ENCODE data around the gene PDE6A. TPM values are rescaled to one million over a fixed set of nuclear protein-coding genes. Genes with fewer than 3 reads are reported as not detected.

Gene PDE6A
- total and polyA plus RNA-seq, 2 donors (not counting 3 experiments of a cell fraction or from before 2014, with no cell fraction given) = not detected

DNA sequence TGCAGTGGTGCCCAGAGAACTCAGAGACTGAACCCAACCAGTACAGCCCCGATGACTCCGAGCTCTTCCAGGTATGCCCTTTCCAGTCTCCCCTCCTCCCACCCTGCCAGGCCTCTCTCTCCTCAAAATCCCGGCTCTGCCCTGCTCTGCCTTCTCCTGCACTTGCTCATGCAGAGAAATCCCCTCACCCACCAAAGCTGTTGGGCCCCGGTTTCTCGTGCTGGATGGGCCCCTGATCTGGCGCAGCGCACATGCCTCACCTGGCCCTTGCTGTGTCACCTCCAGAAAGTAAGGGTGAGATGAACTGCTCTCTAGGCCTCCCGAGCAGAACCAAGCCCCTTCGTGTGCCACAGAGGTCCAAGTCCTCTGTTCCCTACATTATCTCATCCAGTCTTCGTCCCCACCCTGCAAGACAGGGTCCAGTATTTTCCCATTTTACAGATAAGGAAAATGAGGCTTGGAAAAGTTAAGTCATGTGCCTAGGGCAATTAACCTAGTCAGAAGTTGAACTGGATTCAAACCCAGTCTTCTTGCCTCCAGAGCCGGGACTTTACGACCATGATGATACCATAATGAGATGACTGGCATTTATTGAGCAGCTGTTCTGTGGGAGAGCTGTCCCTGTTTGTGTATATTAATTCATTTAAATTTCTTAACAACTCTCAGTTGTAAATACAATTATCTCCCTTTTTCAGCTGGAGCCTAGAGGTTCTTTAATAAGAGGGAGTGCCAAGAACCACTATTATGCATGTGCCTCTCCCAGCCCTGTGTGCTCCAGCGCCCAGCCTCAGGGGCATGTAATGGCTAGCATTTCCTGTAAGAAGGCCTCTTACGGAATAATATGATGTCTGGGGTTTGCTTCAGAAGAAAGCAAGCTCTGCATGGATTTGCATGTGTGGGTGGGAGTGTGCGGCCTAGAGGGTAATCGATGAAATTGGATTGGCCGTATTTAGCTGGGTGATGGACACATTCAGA is 123.8 kb downstream of the PDE6A start:
- Histone ChIP-seq H3K27ac (ENCODE audit: insufficient read depth, low read depth, low read length) (no peak overlapping the region), H3K79me2 (ENCODE audit: control insufficient read depth, insufficient read depth, low read length) (no peaks in the 10 kb centered on the region), H3K27me3 (ENCODE audit: control insufficient read depth in 2 of 2, insufficient read depth in 2 of 2, low read length in 2 of 2) (no peaks in the 10 kb centered on the region), H4K20me1 (replicated peaks; ENCODE audit: control insufficient read depth, extremely low read depth, insufficient read depth, low read length) (no peaks in the 10 kb centered on the region), H2AFZ (ENCODE audit: low read depth, low read length) (no peak overlapping the region), H3K9me3 (replicated peaks; ENCODE audit: control insufficient read depth, insufficient read depth, low read length) (no peaks in the 10 kb centered on the region), H3K4me2 (ENCODE audit: insufficient read depth, low read length) (no peak overlapping the region), H3K4me3 (replicated peaks in 1 of 3; ENCODE audit: insufficient read depth in 1 of 3, low read depth in 1 of 3, low read length in 3 of 3) (no peak overlapping the region), H3K4me1 (ENCODE audit: control insufficient read depth, extremely low read depth, insufficient read depth, low read length) (no peaks in the 10 kb centered on the region), H3K9me1 (replicated peaks; ENCODE audit: control insufficient read depth, extremely low read depth, insufficient read depth, low read length) (no peaks in the 10 kb centered on the region), H3K9ac (replicated peaks; ENCODE audit: extremely low read depth, insufficient read depth, low read length) (no peak overlapping the region), H3K36me3 (ENCODE audit: control insufficient read depth in 2 of 2, extremely low read depth in 1 of 2, insufficient read depth in 2 of 2, low read length in 2 of 2) (no peaks in the 10 kb centered on the region)
- TF ChIP-seq GATA2 (IDR thresholded peaks at IDR 0.05; ENCODE audit: insufficient read depth, insufficient read length, low read depth, low read length) = no peak
- no TSS peak for BruUV-seq (replicated peaks)
- dilution Hi-C loops (cut with MboI; ENCODE audit: extremely low pct_ligation_motif_present, low sequenced_read_pairs) = loop anchor here (10.0 kb wide), 1 partner anchor 186 kb away; no protein-coding TSS in a partner anchor
- DNase-seq (ENCODE audit: low read depth, low spot score) (no peak), FAIRE-seq (no peak)
- CTCF ChIA-PET = interaction anchor here (1.0 to 7.8 kb wide), 8 partner anchors 8 to 184 kb away, joined by 3 to 54 read pairs (median 4); no protein-coding TSS in a partner anchor
- POLR2A ChIA-PET = no interaction called here
- intact Hi-C loops (cut with micrococcal nuclease) = no loop called here

DNA sequence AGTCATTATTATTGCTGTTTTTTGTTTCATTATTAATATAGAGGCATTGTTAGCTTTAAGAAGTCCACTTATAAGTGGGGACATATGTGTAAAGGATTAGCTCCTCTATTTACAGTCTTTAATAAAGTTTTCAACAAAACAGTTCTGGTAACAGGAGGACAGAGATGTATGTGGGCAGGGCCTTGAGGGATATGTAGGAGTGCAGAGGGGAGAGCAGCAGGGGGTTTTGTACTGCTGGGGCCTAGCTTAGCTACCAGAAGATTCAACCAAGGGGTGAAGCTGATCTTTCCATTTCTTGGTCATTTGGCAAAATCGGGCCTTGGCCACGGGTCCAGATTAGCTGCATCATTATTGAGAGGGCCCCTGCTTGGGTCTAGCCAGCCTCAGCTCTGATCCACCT is 124.6 kb downstream of the PDE6A start:
- no peak overlapping the region for H2AFZ ChIP-seq (ENCODE audit: low read depth, low read length)
- no peak overlapping the region for H3K9ac ChIP-seq (replicated peaks; ENCODE audit: extremely low read depth, insufficient read depth, low read length)
- no peaks in the 10 kb centered on the region for H3K4me1 ChIP-seq (ENCODE audit: control insufficient read depth, extremely low read depth, insufficient read depth, low read length)
- no peaks in the 10 kb centered on the region for H3K79me2 ChIP-seq (ENCODE audit: control insufficient read depth, insufficient read depth, low read length)
- dilution Hi-C loops (cut with MboI; ENCODE audit: extremely low pct_ligation_motif_present, low sequenced_read_pairs) = loop anchor here (10.0 kb wide), 1 partner anchor 185 kb away; no protein-coding TSS in a partner anchor
- no peaks in the 10 kb centered on the region for H3K27me3 ChIP-seq (ENCODE audit: control insufficient read depth in 2 of 2, insufficient read depth in 2 of 2, low read length in 2 of 2)
- TF ChIP-seq POLR2A (IDR thresholded peaks at IDR 0.05; ENCODE audit: low read depth, low read length) = no peak
- TF ChIP-seq GATA2 (IDR thresholded peaks at IDR 0.05; ENCODE audit: insufficient read depth, insufficient read length, low read depth, low read length) = no peak
- no peak for TF ChIP-seq MYC (IDR thresholded peaks at IDR 0.05; ENCODE audit: low read depth, low read length)
- TF ChIP-seq, protein P1, sequence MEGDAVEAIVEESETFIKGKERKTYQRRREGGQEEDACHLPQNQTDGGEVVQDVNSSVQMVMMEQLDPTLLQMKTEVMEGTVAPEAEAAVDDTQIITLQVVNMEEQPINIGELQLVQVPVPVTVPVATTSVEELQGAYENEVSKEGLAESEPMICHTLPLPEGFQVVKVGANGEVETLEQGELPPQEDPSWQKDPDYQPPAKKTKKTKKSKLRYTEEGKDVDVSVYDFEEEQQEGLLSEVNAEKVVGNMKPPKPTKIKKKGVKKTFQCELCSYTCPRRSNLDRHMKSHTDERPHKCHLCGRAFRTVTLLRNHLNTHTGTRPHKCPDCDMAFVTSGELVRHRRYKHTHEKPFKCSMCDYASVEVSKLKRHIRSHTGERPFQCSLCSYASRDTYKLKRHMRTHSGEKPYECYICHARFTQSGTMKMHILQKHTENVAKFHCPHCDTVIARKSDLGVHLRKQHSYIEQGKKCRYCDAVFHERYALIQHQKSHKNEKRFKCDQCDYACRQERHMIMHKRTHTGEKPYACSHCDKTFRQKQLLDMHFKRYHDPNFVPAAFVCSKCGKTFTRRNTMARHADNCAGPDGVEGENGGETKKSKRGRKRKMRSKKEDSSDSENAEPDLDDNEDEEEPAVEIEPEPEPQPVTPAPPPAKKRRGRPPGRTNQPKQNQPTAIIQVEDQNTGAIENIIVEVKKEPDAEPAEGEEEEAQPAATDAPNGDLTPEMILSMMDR (IDR thresholded peaks at IDR 0.05; ENCODE audit: extremely low read depth in 1 of 2, insufficient read depth in 1 of 2, low read depth in 1 of 2, low read length in 2 of 2) = no peak
- TF ChIP-seq, protein P2, sequence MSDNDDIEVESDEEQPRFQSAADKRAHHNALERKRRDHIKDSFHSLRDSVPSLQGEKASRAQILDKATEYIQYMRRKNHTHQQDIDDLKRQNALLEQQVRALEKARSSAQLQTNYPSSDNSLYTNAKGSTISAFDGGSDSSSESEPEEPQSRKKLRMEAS (IDR thresholded peaks at IDR 0.05; ENCODE audit: insufficient read depth, insufficient read length) = no peak
- no peak for TF ChIP-seq FOS (IDR thresholded peaks at IDR 0.05; ENCODE audit: borderline replicate concordance, insufficient read depth, low read length)
- TF ChIP-seq POLR2AphosphoS5 (IDR thresholded peaks at IDR 0.05; ENCODE audit: insufficient read depth, low read depth, low read length) = no peak
- no peak for TF ChIP-seq EZH2 (IDR thresholded peaks at IDR 0.05; ENCODE audit: borderline replicate concordance, low read depth, low read length, severe bottlenecking)
- no peak for TF ChIP-seq JUN (IDR thresholded peaks at IDR 0.05; ENCODE audit: borderline replicate concordance, insufficient read depth, insufficient read length, low read depth)
- CTCF ChIA-PET = interaction anchor here (0.9 to 7.8 kb wide), 6 partner anchors 8 to 171 kb away, joined by 3 to 54 read pairs (median 6); no protein-coding TSS in a partner anchor
- H3K36me3 ChIP-seq (ENCODE audit: control insufficient read depth in 2 of 2, extremely low read depth in 1 of 2, insufficient read depth in 2 of 2, low read length in 2 of 2) = no peaks in the 10 kb centered on the region
- H3K27ac ChIP-seq (ENCODE audit: insufficient read depth, low read depth, low read length) = no peak overlapping the region
- intact Hi-C loops (cut with micrococcal nuclease) = no loop called here
- no peaks in the 10 kb centered on the region for H3K9me1 ChIP-seq (replicated peaks; ENCODE audit: control insufficient read depth, extremely low read depth, insufficient read depth, low read length)
- no peak overlapping the region for H3K4me2 ChIP-seq (ENCODE audit: insufficient read depth, low read length)
- DNase-seq (ENCODE audit: low read depth, low spot score) = no peak
- no TSS peak for BruUV-seq (replicated peaks)
- no peaks in the 10 kb centered on the region for H4K20me1 ChIP-seq (replicated peaks; ENCODE audit: control insufficient read depth, extremely low read depth, insufficient read depth, low read length)
- H3K9me3 ChIP-seq (replicated peaks; ENCODE audit: control insufficient read depth, insufficient read depth, low read length) = no peaks in the 10 kb centered on the region
- no peak for FAIRE-seq
- POLR2A ChIA-PET = no interaction called here
- H3K4me3 ChIP-seq (replicated peaks in 1 of 3; ENCODE audit: insufficient read depth in 1 of 3, low read depth in 1 of 3, low read length in 3 of 3) = no peak overlapping the region
